ENCODE data around the gene ARHGEF1. TPM values are rescaled to one million over a fixed set of nuclear protein-coding genes. Genes with fewer than 3 reads are reported as not detected.

The ARHGEF1 gene
- total RNA-seq, 2 donors from 2014 or later: 75.3 to 104 TPM

- no peak for TF ChIP-seq CTCF (IDR thresholded peaks at IDR 0.05)
- peaks cover 14% of the 10 kb centered on the region for H3K27me3 ChIP-seq (replicated peaks; ENCODE audit: insufficient read depth)
- no peak for ATAC-seq (ENCODE audit: insufficient number of reproducible peaks, low FRiP score, low read depth)
- no peaks in the 10 kb centered on the region for H3K9me3 ChIP-seq
- DNase-seq (ENCODE audit: low spot score): no peak
- H3K4me3 ChIP-seq: no peak overlapping the region
- H3K4me1 ChIP-seq (ENCODE audit: control insufficient read depth in 1 of 2, low read depth in 2 of 2): no peaks in the 10 kb centered on the region
- H3K36me3 ChIP-seq: peaks cover 5% of the 10 kb centered on the region
- no peak overlapping the region for H3K27ac ChIP-seq
Observed at GRCh38 chr19:41910240-41910991, 27.4 kb downstream of the ARHGEF1 start.

- no peak overlapping the region for H3K4me3 ChIP-seq
- H3K27me3 ChIP-seq (replicated peaks; ENCODE audit: insufficient read depth): peaks cover 19% of the 10 kb centered on the region
- no peak for ATAC-seq (ENCODE audit: insufficient number of reproducible peaks, low FRiP score, low read depth)
- TF ChIP-seq CTCF (IDR thresholded peaks at IDR 0.05): no peak
- no peaks in the 10 kb centered on the region for H3K9me3 ChIP-seq
- H3K4me1 ChIP-seq (ENCODE audit: control insufficient read depth in 1 of 2, low read depth in 2 of 2): no peaks in the 10 kb centered on the region
- no peak for DNase-seq (ENCODE audit: low spot score)
- no peaks in the 10 kb centered on the region for H3K36me3 ChIP-seq
- no peak overlapping the region for H3K27ac ChIP-seq
Observed at GRCh38 chr19:41910992-41911888, 28.3 kb downstream of the ARHGEF1 start.

- no peak for DNase-seq (ENCODE audit: low spot score)
- Histone ChIP-seq H3K36me3 (no peaks in the 10 kb centered on the region), H3K4me3 (no peak overlapping the region), H3K4me1 (ENCODE audit: control insufficient read depth in 1 of 2, low read depth in 2 of 2) (no peaks in the 10 kb centered on the region), H3K27ac (no peak overlapping the region), H3K27me3 (replicated peaks; ENCODE audit: insufficient read depth) (peaks cover 20% of the 10 kb centered on the region), H3K9me3 (no peaks in the 10 kb centered on the region)
- no peak for TF ChIP-seq CTCF (IDR thresholded peaks at IDR 0.05)
- no peak for ATAC-seq (ENCODE audit: insufficient number of reproducible peaks, low FRiP score, low read depth)
Observed at GRCh38 chr19:41911889-41912731, 29.1 kb downstream of the ARHGEF1 start.

- Histone ChIP-seq H3K36me3 (no peaks in the 10 kb centered on the region), H3K4me1 (ENCODE audit: control insufficient read depth in 1 of 2, low read depth in 2 of 2) (no peaks in the 10 kb centered on the region), H3K27ac (no peak overlapping the region), H3K4me3 (no peak overlapping the region), H3K9me3 (no peaks in the 10 kb centered on the region), H3K27me3 (replicated peaks; ENCODE audit: insufficient read depth) (peaks cover 20% of the 10 kb centered on the region)
- no peak for ATAC-seq (ENCODE audit: insufficient number of reproducible peaks, low FRiP score, low read depth)
- TF ChIP-seq CTCF (IDR thresholded peaks at IDR 0.05): no peak
- DNase-seq (ENCODE audit: low spot score): no peak
Observed at GRCh38 chr19:41912899-41913537, 30.0 kb downstream of the ARHGEF1 start.
